HCT116 (cell line): ENCODE data around the gene KAZN. TPM values are rescaled to one million over a fixed set of nuclear protein-coding genes. Genes with fewer than 3 reads are reported as not detected.

Experiments used
- ATAC-seq: fragments of 200-7000 bp; cut with Tn5 transposase; 2 replicates; pipeline ENCODE4 v1.9.1; 2020; ENCODE audit warnings: mild to moderate bottlenecking, moderate library complexity
- BruUV-seq: library from RNA; stranded (reverse); fragments of 400-500 nt; replicated peaks from 2 replicates; lab custom pipeline; 2021; lab: Mats Ljungman, UMichigan
- CTCF ChIA-PET: fragments of 300-600 bp; sonication (Branson Sonifier 250); formaldehyde crosslinking; loops from one replicate; lab custom pipeline; 2021; ENCODE audit warnings: antibody characterized with exemption; lab: Charles Lee
- POLR2A ChIA-PET: fragments of 300-600, 350-600 bp; sonication (Branson Sonifier 250); formaldehyde crosslinking; loops from one replicate; lab custom pipeline; 2021; ENCODE audit warnings: antibody characterized with exemption; lab: Charles Lee
- RAD21 ChIA-PET, 2 experiments: fragments of 300-600 bp; sonication (Branson Sonifier 250); formaldehyde crosslinking; loops; one replicate each; lab custom pipeline; 2023; ENCODE audit warnings: low total read pairs in 2 of 2; ENCODE audit not compliant: uncharacterized antibody in 2 of 2, unreplicated experiment in 2 of 2, low non-redundant PET in 1 of 2; lab: Charles Lee
- DNase-seq: peaks from one replicate; pipeline ENCODE4 v3.0.0-alpha.2; 2010; ENCODE audit warnings: low read depth, low spot score
- H2AFZ ChIP-seq: fragments of 200-600 bp; shearing (Covaris generic), sonication (generic); 2 replicates; pipeline ENCODE4 v1.6.1; 2017; ENCODE audit warnings: low read depth, mixed run types, mixed read lengths, antibody characterized with exemption, low read length; ENCODE audit not compliant: poor library complexity, severe bottlenecking
- H3K27ac ChIP-seq: 2 replicates; pipeline ENCODE4 v1.5.1; 2012; ENCODE audit warnings: low read depth, low read length
- H3K27me3 ChIP-seq: fragments of 200-600 bp; sonication (generic); 2 replicates; pipeline ENCODE4 v1.6.1; 2016; ENCODE audit warnings: mixed run types, low read length, mixed read lengths; ENCODE audit not compliant: insufficient read depth
- H3K36me3 ChIP-seq, 2 experiments: fragments of 200-500 bp in 1 of 2; fragments of 200-600 bp in 1 of 2; sonication (Bioruptor generic) in 1 of 2; sonication (generic) in 1 of 2; 2 replicates each; pipeline versions ENCODE4 v1.5.1 to v1.6.1; 2014 to 2016; ENCODE audit warnings: low read length in 2 of 2, inconsistent platforms in 1 of 2, mixed read lengths in 1 of 2, mixed run types in 1 of 2; ENCODE audit not compliant: insufficient read depth in 2 of 2, control insufficient read depth in 1 of 2
- H3K4me1 ChIP-seq, 2 experiments: fragments of 200-600 bp in 1 of 2; sonication (generic) in 1 of 2; 2 replicates each; pipeline versions ENCODE4 v1.5.1 to v1.6.1; 2012 to 2017; ENCODE audit warnings: low read length in 2 of 2, inconsistent platforms in 1 of 2, mild to moderate bottlenecking in 1 of 2, mixed read lengths in 1 of 2, mixed run types in 1 of 2, moderate library complexity in 1 of 2; ENCODE audit not compliant: insufficient read depth in 2 of 2, control insufficient read depth in 1 of 2
- H3K4me2 ChIP-seq: fragments of 200-600 bp; sonication (generic); 2 replicates; pipeline ENCODE4 v1.6.1; 2017; ENCODE audit warnings: mixed run types, low read length, mixed read lengths
- H3K4me3 ChIP-seq, 2 experiments: fragments of 200-600 bp in 1 of 2; sonication (generic) in 1 of 2; replicated peaks in 1 of 2; 2 replicates each; pipeline ENCODE4 v1.5.1; 2011 to 2016; ENCODE audit warnings: low read length in 2 of 2, control low read depth in 1 of 2, low read depth in 1 of 2, mild to moderate bottlenecking in 1 of 2, mixed read lengths in 1 of 2, mixed run types in 1 of 2
- H3K79me2 ChIP-seq: fragments of 200-600 bp; sonication (generic); 2 replicates; pipeline ENCODE4 v1.6.1; 2017; ENCODE audit warnings: mild to moderate bottlenecking, mixed run types, low read length, moderate library complexity, mixed read lengths; ENCODE audit not compliant: insufficient read depth
- H3K9ac ChIP-seq: fragments of 200-600 bp; sonication (generic); 2 replicates; pipeline ENCODE4 v1.6.1; 2016; ENCODE audit warnings: low read length, mixed read lengths
- H3K9me2 ChIP-seq: fragments of 200-600 bp; sonication (generic), shearing (Covaris generic); 2 replicates; pipeline ENCODE4 v1.6.1; 2017; ENCODE audit warnings: mixed run types, mild to moderate bottlenecking, moderate library complexity; ENCODE audit not compliant: insufficient read depth
- H3K9me3 ChIP-seq, 2 experiments: fragments of 200-500 bp in 1 of 2; fragments of 200-600 bp in 1 of 2; sonication (Bioruptor generic) in 1 of 2; sonication (generic) in 1 of 2; 2 replicates each; pipeline ENCODE4 v1.6.1; 2014 to 2017; ENCODE audit warnings: low read length in 2 of 2, mixed read lengths in 2 of 2, inconsistent platforms in 1 of 2, low read depth in 1 of 2, mild to moderate bottlenecking in 1 of 2, mixed run types in 1 of 2, moderate library complexity in 1 of 2; ENCODE audit not compliant: control insufficient read depth in 1 of 2, insufficient read depth in 1 of 2
- H4K20me1 ChIP-seq: fragments of 200-600 bp; sonication (generic), shearing (Covaris generic); 2 replicates; pipeline ENCODE4 v1.6.1; 2017; ENCODE audit warnings: mixed run types, mild to moderate bottlenecking, moderate library complexity; ENCODE audit not compliant: insufficient read depth
- ATF3 ChIP-seq: IDR thresholded peaks from 2 replicates; pipeline ENCODE4 v1.6.1; 2012
- CBX3 ChIP-seq: IDR thresholded peaks from 2 replicates; pipeline ENCODE4 v1.6.1; 2012; ENCODE audit warnings: low read depth
- CEBPB ChIP-seq: IDR thresholded peaks from 2 replicates; pipeline ENCODE4 v1.6.1; 2012; ENCODE audit warnings: low read depth
- CTCF ChIP-seq, 3 experiments: fragments of 200-600 bp in 1 of 3; sonication (generic) in 1 of 3; IDR thresholded peaks in 2 of 3; conservative IDR thresholded peaks in 1 of 3; 2 replicates each; pipeline ENCODE4 v1.5.1; 2012 to 2017; ENCODE audit warnings: low read depth in 2 of 3, low read length in 2 of 3, antibody characterized with exemption in 1 of 3, borderline replicate concordance in 1 of 3, control low read depth in 1 of 3, mild to moderate bottlenecking in 1 of 3, mixed read lengths in 1 of 3, mixed run types in 1 of 3, moderate library complexity in 1 of 3; ENCODE audit not compliant: insufficient read depth in 1 of 3
- EGR1 ChIP-seq: IDR thresholded peaks from 2 replicates; pipeline ENCODE4 v1.6.1; 2012; ENCODE audit warnings: low read depth
- ELF1 ChIP-seq: IDR thresholded peaks from 2 replicates; pipeline ENCODE4 v1.6.1; 2012; ENCODE audit warnings: low read depth, borderline replicate concordance
- FOSL1 ChIP-seq: IDR thresholded peaks from 2 replicates; pipeline ENCODE4 v1.6.1; 2012; ENCODE audit warnings: low read depth
- JUND ChIP-seq: IDR thresholded peaks from 2 replicates; pipeline ENCODE4 v1.6.1; 2012
- POLR2A ChIP-seq: IDR thresholded peaks from 2 replicates; pipeline ENCODE4 v1.7.0; 2011; ENCODE audit warnings: borderline replicate concordance; ENCODE audit not compliant: insufficient read depth, insufficient read length; ENCODE audit errors: extremely low read depth
- POLR2AphosphoS5 ChIP-seq: IDR thresholded peaks from 2 replicates; pipeline ENCODE4 v1.6.1; 2011; ENCODE audit warnings: mild to moderate bottlenecking, low read depth, low read length, moderate library complexity
- RAD21 ChIP-seq: IDR thresholded peaks from 2 replicates; pipeline ENCODE4 v1.6.1; 2012; ENCODE audit warnings: low read depth, mild to moderate bottlenecking
- SIN3A ChIP-seq: IDR thresholded peaks from 2 replicates; pipeline ENCODE4 v1.6.1; 2012; ENCODE audit warnings: low read depth
- SP1 ChIP-seq: IDR thresholded peaks from 2 replicates; pipeline ENCODE4 v1.6.1; 2012; ENCODE audit warnings: low read depth
- SRF ChIP-seq: IDR thresholded peaks from 2 replicates; pipeline ENCODE4 v1.6.1; 2012; ENCODE audit warnings: low read depth
- TCF7L2 ChIP-seq: IDR thresholded peaks from 2 replicates; pipeline ENCODE4 v1.7.0; 2011; ENCODE audit warnings: borderline replicate concordance, inconsistent platforms; ENCODE audit not compliant: insufficient read depth, insufficient read length; ENCODE audit errors: extremely low read depth
- YY1 ChIP-seq: IDR thresholded peaks from 2 replicates; pipeline ENCODE4 v1.6.1; 2011; ENCODE audit warnings: low read length, low read depth, moderate library complexity, mild to moderate bottlenecking; ENCODE audit not compliant: insufficient replicate concordance; ENCODE audit errors: extremely low read depth
- ZBTB33 ChIP-seq: IDR thresholded peaks from 2 replicates; pipeline ENCODE4 v1.6.1; 2011; ENCODE audit warnings: mild to moderate bottlenecking, low read length, moderate library complexity; ENCODE audit not compliant: insufficient replicate concordance; ENCODE audit errors: extremely low read depth
- ZFX ChIP-seq: fragments of 450-650 bp; IDR thresholded peaks from 2 replicates; pipeline ENCODE4 v1.6.1; 2017
- intact Hi-C: fragments of 100-400 bp; cut with micrococcal nuclease; formaldehyde crosslinking; loops from 2 replicates; pipeline ENCODE4 v1.10.0; 2022
- total RNA-seq: library from RNA; stranded (reverse); gene quantifications from one replicate; pipeline ENCODE4 v1.2.1, GENCODE V29; 2021; ENCODE audit not compliant: unreplicated experiment

KAZN gene
- total RNA-seq, 1 experiment from 2014 or later, result 13.4 TPM

- Histone ChIP-seq H3K79me2 (no peaks in the 10 kb centered on the region), H4K20me1 (no peaks in the 10 kb centered on the region), H3K4me1 (no peaks in the 10 kb centered on the region), H3K27ac (no peak overlapping the region), H3K9me2 (no peaks in the 10 kb centered on the region), H3K4me3 (no peak overlapping the region), H2AFZ (no peak overlapping the region), H3K9ac (no peak overlapping the region), H3K36me3 (no peaks in the 10 kb centered on the region), H3K4me2 (no peak overlapping the region), H3K27me3 (peaks cover 4% of the 10 kb centered on the region; the same call in 1 of the 2 replicates), H3K9me3 (no peaks in the 10 kb centered on the region)
- CTCF ChIA-PET, result no interaction called here
- RAD21 ChIA-PET, result no interaction called here
- POLR2A ChIA-PET, result no interaction called here
- DNase-seq, result no peak
- intact Hi-C loops, result no loop called here
- ATAC-seq, result no peak
- no peak for TF ChIP-seq JUND
- no peak for TF ChIP-seq CTCF (IDR thresholded peaks at IDR 0.05 in 2 of 3, conservative IDR thresholded peaks at IDR 0.05 in 1 of 3; ENCODE audit: borderline replicate concordance in 1 of 3, insufficient read depth in 1 of 3, low read depth in 2 of 3, low read length in 2 of 3)
- no peak for TF ChIP-seq CEBPB
- no peak for TF ChIP-seq SIN3A
- TF ChIP-seq ZBTB33, result no peak
- no peak for TF ChIP-seq YY1
- TF ChIP-seq EGR1, result no peak
- no peak for TF ChIP-seq SRF
- TF ChIP-seq CBX3, result no peak
- TF ChIP-seq POLR2A, result no peak
- TF ChIP-seq FOSL1, result no peak
- no peak for TF ChIP-seq POLR2AphosphoS5
- no peak for TF ChIP-seq ELF1
- TF ChIP-seq ATF3, result no peak
- no peak for TF ChIP-seq TCF7L2
- TF ChIP-seq ZFX, result no peak
- TF ChIP-seq SP1, result no peak
- TF ChIP-seq RAD21, result no peak
- no TSS peak for BruUV-seq
These were observed 25.6 kb upstream of the KAZN start for GRCh38 chr1:14572861-14573260.
